WTC11 (cell line): ENCODE results near the gene ETS2. TPM values are rescaled to one million over a fixed set of nuclear protein-coding genes. Genes with fewer than 3 reads are reported as not detected.

Source experiments
- ATAC-seq: fragments of 200-7000 bp; cut with Tn5 transposase; 2 replicates; pipeline ENCODE4 v1.10.0; 2021; ENCODE audit warnings: mild to moderate bottlenecking, moderate library complexity
- CTCF ChIA-PET: fragments of 300-600 bp; sonication (Branson Sonifier 250); formaldehyde crosslinking; loops from one replicate; lab custom pipeline; 2021; ENCODE audit warnings: antibody characterized with exemption; lab: Charles Lee
- POLR2A ChIA-PET: fragments of 350-600 bp; sonication (Branson Sonifier 250); formaldehyde crosslinking; loops from one replicate; lab custom pipeline; 2021; ENCODE audit warnings: antibody characterized with exemption; lab: Charles Lee
- DNase-seq: peaks from one replicate; pipeline ENCODE4 v3.0.0; 2021; ENCODE audit warnings: low spot score
- H3K27ac Mint-ChIP-seq: 2 replicates; pipeline ENCODE4 v1.8.0; 2021; ENCODE audit warnings: mixed read lengths
- H3K27me3 Mint-ChIP-seq: 2 replicates; pipeline ENCODE4 v1.8.0; 2021; ENCODE audit warnings: low read depth, mild to moderate bottlenecking, moderate library complexity, mixed read lengths
- H3K36me3 Mint-ChIP-seq: 2 replicates; pipeline ENCODE4 v1.8.0; 2021; ENCODE audit warnings: mixed read lengths
- H3K4me1 Mint-ChIP-seq: 2 replicates; pipeline ENCODE4 v1.8.0; 2022; ENCODE audit warnings: mixed read lengths
- H3K4me3 Mint-ChIP-seq: 2 replicates; pipeline ENCODE4 v1.8.0; 2021; ENCODE audit warnings: mild to moderate bottlenecking, moderate library complexity, mixed read lengths
- H3K9me3 Mint-ChIP-seq: 2 replicates; pipeline ENCODE4 v1.8.0; 2021; ENCODE audit warnings: mixed read lengths
- CBFB ChIP-seq: sonication (generic); formaldehyde crosslinking; IDR thresholded peaks from 2 replicates; pipeline ENCODE4 v1.8.1; 2022; ENCODE audit warnings: mild to moderate bottlenecking, low read depth, missing genetic modification reagents
- CREM ChIP-seq: sonication (generic); formaldehyde crosslinking; IDR thresholded peaks from 2 replicates; pipeline ENCODE4 v1.8.1; 2022; ENCODE audit warnings: mild to moderate bottlenecking, missing genetic modification reagents, moderate library complexity
- ESRRA ChIP-seq: sonication (generic); formaldehyde crosslinking; IDR thresholded peaks from 2 replicates; pipeline ENCODE4 v1.8.1; 2022; ENCODE audit warnings: mild to moderate bottlenecking, missing genetic modification reagents, borderline replicate concordance
- FOXP1 ChIP-seq: sonication (generic); formaldehyde crosslinking; IDR thresholded peaks from 2 replicates; pipeline ENCODE4 v1.8.0; 2022; ENCODE audit warnings: missing genetic modification reagents, mild to moderate bottlenecking, moderate library complexity, borderline replicate concordance
- GRHL2 ChIP-seq: fragments of 250-450 bp; sonication (Bioruptor Pico); IDR thresholded peaks from 2 replicates; pipeline ENCODE4 v1.8.0; 2022; ENCODE audit warnings: mild to moderate bottlenecking, moderate library complexity; ENCODE audit not compliant: insufficient replicate concordance, severe bottlenecking
- MXD4 ChIP-seq: fragments of 250-450 bp; sonication (Bioruptor Pico); IDR thresholded peaks from 2 replicates; pipeline ENCODE4 v1.8.0; 2021; ENCODE audit warnings: mild to moderate bottlenecking, moderate library complexity, borderline replicate concordance
- MYBL2 ChIP-seq: sonication (generic); formaldehyde crosslinking; IDR thresholded peaks from 2 replicates; pipeline ENCODE4 v1.8.1; 2023; ENCODE audit warnings: mild to moderate bottlenecking, moderate library complexity, missing genetic modification reagents
- NFYB ChIP-seq: sonication (generic); formaldehyde crosslinking; conservative IDR thresholded peaks from 2 replicates; pipeline ENCODE4 v1.8.0; 2022; ENCODE audit warnings: low read depth, missing genetic modification reagents
- OVOL2 ChIP-seq: fragments of 250-450 bp; sonication (Bioruptor Pico); IDR thresholded peaks from 2 replicates; pipeline ENCODE4 v1.9.0; 2021; ENCODE audit warnings: mild to moderate bottlenecking, borderline replicate concordance
- RELA ChIP-seq: sonication (generic); formaldehyde crosslinking; IDR thresholded peaks from 2 replicates; pipeline ENCODE4 v1.8.1; 2022; ENCODE audit warnings: missing genetic modification reagents, mild to moderate bottlenecking, borderline replicate concordance
- RORB ChIP-seq: fragments of 250-450 bp; sonication (Bioruptor Pico); IDR thresholded peaks from 2 replicates; pipeline ENCODE4 v1.9.0; 2021; ENCODE audit warnings: mild to moderate bottlenecking
- TCF7 ChIP-seq: sonication (generic); formaldehyde crosslinking; IDR thresholded peaks from 2 replicates; pipeline ENCODE4 v1.8.0; 2022; ENCODE audit warnings: mild to moderate bottlenecking, low read depth, missing genetic modification reagents, moderate library complexity
- TEAD1 ChIP-seq: sonication (generic); formaldehyde crosslinking; IDR thresholded peaks from 2 replicates; pipeline ENCODE4 v1.8.0; 2022; ENCODE audit warnings: mild to moderate bottlenecking, missing genetic modification reagents
- ZNF121 ChIP-seq: sonication (generic); formaldehyde crosslinking; IDR thresholded peaks from 2 replicates; pipeline ENCODE4 v1.8.0; 2023; ENCODE audit warnings: missing genetic modification reagents
- ZNF232 ChIP-seq: sonication (generic); formaldehyde crosslinking; IDR thresholded peaks from 2 replicates; pipeline ENCODE4 v1.8.0; 2022; ENCODE audit warnings: mild to moderate bottlenecking, missing genetic modification reagents
- ZNF396 ChIP-seq: fragments of 250-450 bp; sonication (Bioruptor Pico); IDR thresholded peaks from 2 replicates; pipeline ENCODE4 v1.8.0; 2021; ENCODE audit warnings: mild to moderate bottlenecking, moderate library complexity, borderline replicate concordance
- ZNF416 ChIP-seq: fragments of 250-450 bp; sonication (Bioruptor Pico); IDR thresholded peaks from 2 replicates; pipeline ENCODE4 v1.9.0; 2021; ENCODE audit warnings: mild to moderate bottlenecking, inconsistent platforms
- ZNF671 ChIP-seq: fragments of 250-450 bp; sonication (Bioruptor Pico); IDR thresholded peaks from 2 replicates; pipeline ENCODE4 v1.8.0; 2021; ENCODE audit warnings: mild to moderate bottlenecking
- total RNA-seq: library from RNA; stranded (reverse); gene quantifications from 3 replicates; pipeline ENCODE4 v1.2.3, GENCODE V29; 2021
- TF ChIP-seq, protein P1 (sequence below): sonication (generic); formaldehyde crosslinking; IDR thresholded peaks from 2 replicates; pipeline ENCODE4 v1.8.0; 2023; ENCODE audit warnings: mild to moderate bottlenecking, missing genetic modification reagents
- TF ChIP-seq, protein P2 (sequence below): sonication (generic); formaldehyde crosslinking; IDR thresholded peaks from 2 replicates; pipeline ENCODE4 v1.8.1; 2022; ENCODE audit warnings: mild to moderate bottlenecking, moderate library complexity, missing genetic modification reagents
- TF ChIP-seq, protein P3 (sequence below): fragments of 250-450 bp; sonication (Bioruptor Pico); IDR thresholded peaks from 2 replicates; pipeline ENCODE4 v1.9.0; 2021; ENCODE audit warnings: moderate library complexity, mild to moderate bottlenecking, inconsistent platforms, borderline replicate concordance
- TF ChIP-seq, protein P4 (sequence below): fragments of 250-450 bp; sonication (Bioruptor Pico); IDR thresholded peaks from 2 replicates; pipeline ENCODE4 v1.8.0; 2021; ENCODE audit warnings: mild to moderate bottlenecking
- TF ChIP-seq, protein P5 (sequence below): sonication (generic); formaldehyde crosslinking; IDR thresholded peaks from 2 replicates; pipeline ENCODE4 v1.8.1; 2022; ENCODE audit warnings: low read depth, mild to moderate bottlenecking, moderate library complexity, missing genetic modification reagents, borderline replicate concordance
- TF ChIP-seq, protein P6 (sequence below): fragments of 200-600 bp; IDR thresholded peaks from 2 replicates; pipeline ENCODE4 v1.8.0; 2022; ENCODE audit warnings: antibody characterized with exemption

Gene ETS2
- total RNA-seq, 1 experiment from 2014 or later: 56.4 TPM

DNA sequence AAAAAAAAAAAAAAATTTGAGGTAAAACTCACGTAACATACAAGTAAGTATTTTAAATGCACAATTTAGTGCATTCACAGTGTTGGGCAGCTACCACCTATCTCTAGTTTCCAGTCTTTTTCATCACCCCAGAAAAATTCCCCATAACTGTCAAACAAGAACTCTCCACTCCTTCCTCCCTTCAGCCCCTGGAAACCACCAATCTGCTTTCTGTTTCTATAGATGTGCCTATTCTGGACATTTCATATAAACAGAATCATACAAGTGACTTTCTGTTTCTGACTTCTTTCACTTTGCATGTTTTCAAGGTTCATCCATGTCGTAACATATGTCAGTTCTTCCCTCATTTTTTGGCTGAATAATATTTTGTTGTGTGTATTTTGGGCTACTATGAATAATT is 24.9 kb upstream of the ETS2 start (continued):
- TF ChIP-seq, protein P1, sequence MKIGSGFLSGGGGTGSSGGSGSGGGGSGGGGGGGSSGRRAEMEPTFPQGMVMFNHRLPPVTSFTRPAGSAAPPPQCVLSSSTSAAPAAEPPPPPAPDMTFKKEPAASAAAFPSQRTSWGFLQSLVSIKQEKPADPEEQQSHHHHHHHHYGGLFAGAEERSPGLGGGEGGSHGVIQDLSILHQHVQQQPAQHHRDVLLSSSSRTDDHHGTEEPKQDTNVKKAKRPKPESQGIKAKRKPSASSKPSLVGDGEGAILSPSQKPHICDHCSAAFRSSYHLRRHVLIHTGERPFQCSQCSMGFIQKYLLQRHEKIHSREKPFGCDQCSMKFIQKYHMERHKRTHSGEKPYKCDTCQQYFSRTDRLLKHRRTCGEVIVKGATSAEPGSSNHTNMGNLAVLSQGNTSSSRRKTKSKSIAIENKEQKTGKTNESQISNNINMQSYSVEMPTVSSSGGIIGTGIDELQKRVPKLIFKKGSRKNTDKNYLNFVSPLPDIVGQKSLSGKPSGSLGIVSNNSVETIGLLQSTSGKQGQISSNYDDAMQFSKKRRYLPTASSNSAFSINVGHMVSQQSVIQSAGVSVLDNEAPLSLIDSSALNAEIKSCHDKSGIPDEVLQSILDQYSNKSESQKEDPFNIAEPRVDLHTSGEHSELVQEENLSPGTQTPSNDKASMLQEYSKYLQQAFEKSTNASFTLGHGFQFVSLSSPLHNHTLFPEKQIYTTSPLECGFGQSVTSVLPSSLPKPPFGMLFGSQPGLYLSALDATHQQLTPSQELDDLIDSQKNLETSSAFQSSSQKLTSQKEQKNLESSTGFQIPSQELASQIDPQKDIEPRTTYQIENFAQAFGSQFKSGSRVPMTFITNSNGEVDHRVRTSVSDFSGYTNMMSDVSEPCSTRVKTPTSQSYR (CRISPR knock-in tag): no peak
- TF ChIP-seq RORB (CRISPR knock-in tag) (no peak), RELA (CRISPR knock-in tag) (no peak), CREM (CRISPR knock-in tag) (no peak), ZNF121 (CRISPR knock-in tag) (no peak), OVOL2 (no peak), FOXP1 (no peak)

DNA sequence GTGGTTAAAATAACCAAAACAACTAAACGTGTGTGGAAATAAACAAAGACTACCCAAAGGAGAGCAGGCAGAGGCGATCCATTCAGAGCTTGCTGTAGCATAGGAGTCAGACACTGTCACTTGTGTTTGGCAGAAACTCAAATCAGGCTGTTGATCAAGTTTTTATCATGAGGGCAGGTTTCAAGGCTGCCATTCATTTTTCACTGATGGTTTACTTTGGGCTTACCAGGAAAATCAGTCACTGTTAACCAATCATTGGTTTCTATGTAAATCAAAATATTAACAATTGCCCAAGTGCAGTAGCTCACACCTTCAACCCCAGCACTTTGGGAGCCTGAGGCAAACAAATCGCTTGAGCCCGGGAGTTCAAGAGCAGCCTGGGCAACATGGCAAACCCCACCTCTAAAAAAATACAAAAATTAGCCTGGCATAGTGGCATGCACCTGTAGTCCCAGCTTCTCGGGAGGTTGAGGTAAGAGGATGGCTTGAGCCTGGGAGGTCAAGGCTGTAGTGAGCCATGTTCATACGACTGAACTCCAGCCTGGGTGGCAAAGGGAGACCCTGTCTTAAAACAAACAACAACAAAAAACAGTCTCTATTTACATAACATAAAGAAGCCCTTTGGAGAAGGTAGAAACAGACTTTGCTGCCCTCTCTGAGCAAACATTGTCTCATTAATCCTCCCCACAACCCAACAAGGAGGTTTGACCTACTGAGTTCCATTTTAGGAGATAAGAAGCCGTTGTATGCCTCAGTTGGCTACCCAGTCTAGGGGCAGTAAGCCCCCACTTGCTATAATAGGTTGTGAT is 21.1 kb upstream of the ETS2 start:
- H3K36me3 Mint-ChIP-seq: peaks cover 16% of the 10 kb centered on the region
- DNase-seq (no peak), ATAC-seq (no peak)
- H3K27ac Mint-ChIP-seq: no peak overlapping the region
- no peaks in the 10 kb centered on the region; the same call in 1 of the 2 replicates for H3K27me3 Mint-ChIP-seq
- peaks cover 27% of the 10 kb centered on the region for H3K4me1 Mint-ChIP-seq
- no peak overlapping the region for H3K4me3 Mint-ChIP-seq
- ChIA-PET CTCF (interaction anchor here (2.0 kb wide), 1 partner anchor 29 kb away, joined by 6 read pairs; no protein-coding TSS in a partner anchor), POLR2A (no interaction called here)
- H3K9me3 Mint-ChIP-seq: peaks cover 26% of the 10 kb centered on the region
- TF ChIP-seq, protein P2, sequence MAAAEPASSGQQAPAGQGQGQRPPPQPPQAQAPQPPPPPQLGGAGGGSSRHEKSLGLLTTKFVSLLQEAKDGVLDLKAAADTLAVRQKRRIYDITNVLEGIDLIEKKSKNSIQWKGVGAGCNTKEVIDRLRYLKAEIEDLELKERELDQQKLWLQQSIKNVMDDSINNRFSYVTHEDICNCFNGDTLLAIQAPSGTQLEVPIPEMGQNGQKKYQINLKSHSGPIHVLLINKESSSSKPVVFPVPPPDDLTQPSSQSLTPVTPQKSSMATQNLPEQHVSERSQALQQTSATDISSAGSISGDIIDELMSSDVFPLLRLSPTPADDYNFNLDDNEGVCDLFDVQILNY (CRISPR knock-in tag): no peak
- no peak for TF ChIP-seq MXD4
- TF ChIP-seq OVOL2: no peak
- TF ChIP-seq NFYB (CRISPR knock-in tag): no peak
- TF ChIP-seq MYBL2 (CRISPR knock-in tag): no peak
- TF ChIP-seq ZNF416 (CRISPR knock-in tag): no peak
- TF ChIP-seq, protein P3, sequence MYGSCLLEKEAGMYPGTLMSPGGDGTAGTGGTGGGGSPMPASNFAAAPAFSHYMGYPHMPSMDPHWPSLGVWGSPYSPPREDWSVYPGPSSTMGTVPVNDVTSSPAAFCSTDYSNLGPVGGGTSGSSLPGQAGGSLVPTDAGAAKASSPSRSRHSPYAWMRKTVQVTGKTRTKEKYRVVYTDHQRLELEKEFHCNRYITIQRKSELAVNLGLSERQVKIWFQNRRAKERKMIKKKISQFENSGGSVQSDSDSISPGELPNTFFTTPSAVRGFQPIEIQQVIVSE (CRISPR knock-in tag): no peak
- TF ChIP-seq, protein P4, sequence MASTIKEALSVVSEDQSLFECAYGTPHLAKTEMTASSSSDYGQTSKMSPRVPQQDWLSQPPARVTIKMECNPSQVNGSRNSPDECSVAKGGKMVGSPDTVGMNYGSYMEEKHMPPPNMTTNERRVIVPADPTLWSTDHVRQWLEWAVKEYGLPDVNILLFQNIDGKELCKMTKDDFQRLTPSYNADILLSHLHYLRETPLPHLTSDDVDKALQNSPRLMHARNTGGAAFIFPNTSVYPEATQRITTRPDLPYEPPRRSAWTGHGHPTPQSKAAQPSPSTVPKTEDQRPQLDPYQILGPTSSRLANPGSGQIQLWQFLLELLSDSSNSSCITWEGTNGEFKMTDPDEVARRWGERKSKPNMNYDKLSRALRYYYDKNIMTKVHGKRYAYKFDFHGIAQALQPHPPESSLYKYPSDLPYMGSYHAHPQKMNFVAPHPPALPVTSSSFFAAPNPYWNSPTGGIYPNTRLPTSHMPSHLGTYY (CRISPR knock-in tag): no peak
- TF ChIP-seq, all 79 proteins: peak for 0

DNA sequence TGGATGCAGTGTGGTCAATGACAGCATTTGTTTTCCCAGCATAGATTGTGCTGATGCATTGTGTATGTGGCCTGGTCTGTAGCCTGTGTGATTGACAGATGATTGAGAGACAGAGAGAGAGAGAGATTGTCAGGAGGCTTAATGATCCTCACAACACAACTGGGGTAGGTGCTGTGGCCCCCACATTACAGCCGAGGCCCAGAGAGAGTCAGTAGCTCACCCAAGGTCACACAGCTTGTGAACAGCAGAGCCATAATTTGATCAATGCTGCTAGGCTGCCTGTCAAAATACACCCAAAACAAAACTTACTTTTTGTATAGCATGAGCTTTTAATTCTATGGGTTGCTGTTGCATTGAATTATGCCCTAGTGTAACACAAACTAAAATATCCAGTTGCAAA is 20.2 kb upstream of the ETS2 start:
- Mint-ChIP-seq H3K27me3 (no peaks in the 10 kb centered on the region; the same call in 1 of the 2 replicates), H3K27ac (no peak overlapping the region; the same call in 1 of the 2 replicates), H3K9me3 (peaks cover 22% of the 10 kb centered on the region), H3K36me3 (peaks cover 16% of the 10 kb centered on the region), H3K4me3 (no peak overlapping the region), H3K4me1 (peaks cover 27% of the 10 kb centered on the region)
- ChIA-PET CTCF (interaction anchor here (2.0 kb wide), 1 partner anchor 30 kb away, joined by 6 read pairs; no protein-coding TSS in a partner anchor), POLR2A (interaction anchor here (0.6 kb wide), 1 partner anchor 296 kb away, joined by 3 read pairs; no protein-coding TSS in a partner anchor)
- ATAC-seq (no peak), DNase-seq (no peak)
- TF ChIP-seq, protein P5, sequence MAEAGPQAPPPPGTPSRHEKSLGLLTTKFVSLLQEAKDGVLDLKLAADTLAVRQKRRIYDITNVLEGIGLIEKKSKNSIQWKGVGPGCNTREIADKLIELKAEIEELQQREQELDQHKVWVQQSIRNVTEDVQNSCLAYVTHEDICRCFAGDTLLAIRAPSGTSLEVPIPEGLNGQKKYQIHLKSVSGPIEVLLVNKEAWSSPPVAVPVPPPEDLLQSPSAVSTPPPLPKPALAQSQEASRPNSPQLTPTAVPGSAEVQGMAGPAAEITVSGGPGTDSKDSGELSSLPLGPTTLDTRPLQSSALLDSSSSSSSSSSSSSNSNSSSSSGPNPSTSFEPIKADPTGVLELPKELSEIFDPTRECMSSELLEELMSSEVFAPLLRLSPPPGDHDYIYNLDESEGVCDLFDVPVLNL (CRISPR knock-in tag): no peak
- TF ChIP-seq, protein P6, sequence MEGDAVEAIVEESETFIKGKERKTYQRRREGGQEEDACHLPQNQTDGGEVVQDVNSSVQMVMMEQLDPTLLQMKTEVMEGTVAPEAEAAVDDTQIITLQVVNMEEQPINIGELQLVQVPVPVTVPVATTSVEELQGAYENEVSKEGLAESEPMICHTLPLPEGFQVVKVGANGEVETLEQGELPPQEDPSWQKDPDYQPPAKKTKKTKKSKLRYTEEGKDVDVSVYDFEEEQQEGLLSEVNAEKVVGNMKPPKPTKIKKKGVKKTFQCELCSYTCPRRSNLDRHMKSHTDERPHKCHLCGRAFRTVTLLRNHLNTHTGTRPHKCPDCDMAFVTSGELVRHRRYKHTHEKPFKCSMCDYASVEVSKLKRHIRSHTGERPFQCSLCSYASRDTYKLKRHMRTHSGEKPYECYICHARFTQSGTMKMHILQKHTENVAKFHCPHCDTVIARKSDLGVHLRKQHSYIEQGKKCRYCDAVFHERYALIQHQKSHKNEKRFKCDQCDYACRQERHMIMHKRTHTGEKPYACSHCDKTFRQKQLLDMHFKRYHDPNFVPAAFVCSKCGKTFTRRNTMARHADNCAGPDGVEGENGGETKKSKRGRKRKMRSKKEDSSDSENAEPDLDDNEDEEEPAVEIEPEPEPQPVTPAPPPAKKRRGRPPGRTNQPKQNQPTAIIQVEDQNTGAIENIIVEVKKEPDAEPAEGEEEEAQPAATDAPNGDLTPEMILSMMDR: no peak
- TF ChIP-seq ESRRA (CRISPR knock-in tag) (no peak), ZNF671 (CRISPR knock-in tag) (no peak), GRHL2 (no peak), TCF7 (no peak), MYBL2 (CRISPR knock-in tag) (no peak), CBFB (CRISPR knock-in tag) (no peak), TEAD1 (CRISPR knock-in tag) (no peak), ZNF232 (CRISPR knock-in tag) (no peak), ZNF396 (no peak)
